Osteocyte (in vitro differentiated cells): Measurements from ENCODE around the gene CHPT1. TPM values are rescaled to one million over a fixed set of nuclear protein-coding genes. Genes with fewer than 3 reads are reported as not detected.
A peak's percentile ranks its signal among the peaks of the same experiment; 100 is the strongest.

ENCODE experiments used
- DNase-seq: peaks from one replicate; pipeline ENCODE4 v3.0.0; 2021; ENCODE audit warnings: mixed read lengths; ENCODE audit not compliant: unreplicated experiment; ENCODE audit errors: extremely low spot score
- H3K27ac Mint-ChIP-seq: one replicate; pipeline ENCODE4 v1.8.0; 2021; ENCODE audit warnings: mild to moderate bottlenecking, mixed read lengths; ENCODE audit not compliant: unreplicated experiment
- H3K27me3 Mint-ChIP-seq: one replicate; pipeline ENCODE4 v1.8.0; 2021; ENCODE audit warnings: mixed read lengths; ENCODE audit not compliant: unreplicated experiment
- H3K36me3 Mint-ChIP-seq: one replicate; pipeline ENCODE4 v1.8.0; 2021; ENCODE audit warnings: mixed read lengths; ENCODE audit not compliant: unreplicated experiment
- H3K4me1 Mint-ChIP-seq: one replicate; pipeline ENCODE4 v1.8.0; 2021; ENCODE audit warnings: mixed read lengths; ENCODE audit not compliant: unreplicated experiment
- H3K4me3 Mint-ChIP-seq: one replicate; pipeline ENCODE4 v1.8.0; 2021; ENCODE audit warnings: mild to moderate bottlenecking, moderate library complexity, mixed read lengths; ENCODE audit not compliant: unreplicated experiment
- H3K9me3 Mint-ChIP-seq: one replicate; pipeline ENCODE4 v1.8.0; 2021; ENCODE audit warnings: mixed read lengths; ENCODE audit not compliant: unreplicated experiment
- total RNA-seq: library from RNA; stranded (reverse); gene quantifications from 2 replicates; pipeline ENCODE4 v1.2.1, GENCODE V29; 2021
- TF ChIP-seq, protein P1 (sequence below): fragments of 200-600 bp; sonication (generic); IDR thresholded peaks from 2 replicates; pipeline ENCODE4 v1.5.0; 2021; ENCODE audit warnings: antibody characterized with exemption, mild to moderate bottlenecking, moderate library complexity

The CHPT1 gene
- total RNA-seq, 1 donor from 2014 or later = 26.7 TPM

DNA sequence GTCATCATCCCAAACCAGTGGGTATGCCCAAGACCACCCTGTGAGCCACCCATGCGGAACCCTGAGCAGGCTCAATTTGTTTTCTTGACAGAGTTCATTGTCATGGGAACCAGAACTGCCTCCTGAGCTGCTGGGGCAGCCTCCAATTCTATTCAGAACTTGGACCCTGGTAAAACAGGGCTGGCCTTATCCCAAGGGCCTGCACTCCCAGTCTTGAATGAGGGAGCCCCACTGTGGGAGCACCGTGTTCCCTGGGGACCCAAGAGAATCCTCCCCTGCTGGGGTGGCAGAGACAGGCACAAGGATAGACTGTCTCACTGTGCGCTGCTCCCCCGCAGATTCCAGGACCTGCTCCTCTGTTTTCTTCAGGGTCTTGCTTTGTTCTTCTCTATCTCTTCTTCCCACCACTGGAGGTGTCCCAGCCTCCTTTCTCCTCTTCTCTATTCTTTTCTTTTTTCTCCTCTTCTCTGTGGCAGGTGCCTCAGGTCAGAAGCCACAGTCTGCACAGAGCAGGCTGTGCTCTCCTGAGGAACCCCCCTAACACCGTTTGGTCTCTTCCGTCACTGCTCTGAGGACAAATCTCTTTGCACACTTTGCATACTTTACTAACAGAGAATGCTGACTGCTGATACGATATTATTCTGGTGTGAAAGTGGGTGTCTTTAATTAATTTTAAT lies 31.2 kb upstream of the CHPT1 start:
- Mint-ChIP-seq H3K36me3 (no peaks in the 10 kb centered on the region), H3K4me1 (no peaks in the 10 kb centered on the region), H3K27ac (no peak overlapping the region), H3K4me3 (no peak overlapping the region), H3K27me3 (peaks cover 15% of the 10 kb centered on the region), H3K9me3 (no peaks in the 10 kb centered on the region)
- no peak for DNase-seq
- TF ChIP-seq, protein P1, sequence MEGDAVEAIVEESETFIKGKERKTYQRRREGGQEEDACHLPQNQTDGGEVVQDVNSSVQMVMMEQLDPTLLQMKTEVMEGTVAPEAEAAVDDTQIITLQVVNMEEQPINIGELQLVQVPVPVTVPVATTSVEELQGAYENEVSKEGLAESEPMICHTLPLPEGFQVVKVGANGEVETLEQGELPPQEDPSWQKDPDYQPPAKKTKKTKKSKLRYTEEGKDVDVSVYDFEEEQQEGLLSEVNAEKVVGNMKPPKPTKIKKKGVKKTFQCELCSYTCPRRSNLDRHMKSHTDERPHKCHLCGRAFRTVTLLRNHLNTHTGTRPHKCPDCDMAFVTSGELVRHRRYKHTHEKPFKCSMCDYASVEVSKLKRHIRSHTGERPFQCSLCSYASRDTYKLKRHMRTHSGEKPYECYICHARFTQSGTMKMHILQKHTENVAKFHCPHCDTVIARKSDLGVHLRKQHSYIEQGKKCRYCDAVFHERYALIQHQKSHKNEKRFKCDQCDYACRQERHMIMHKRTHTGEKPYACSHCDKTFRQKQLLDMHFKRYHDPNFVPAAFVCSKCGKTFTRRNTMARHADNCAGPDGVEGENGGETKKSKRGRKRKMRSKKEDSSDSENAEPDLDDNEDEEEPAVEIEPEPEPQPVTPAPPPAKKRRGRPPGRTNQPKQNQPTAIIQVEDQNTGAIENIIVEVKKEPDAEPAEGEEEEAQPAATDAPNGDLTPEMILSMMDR = no peak

DNA sequence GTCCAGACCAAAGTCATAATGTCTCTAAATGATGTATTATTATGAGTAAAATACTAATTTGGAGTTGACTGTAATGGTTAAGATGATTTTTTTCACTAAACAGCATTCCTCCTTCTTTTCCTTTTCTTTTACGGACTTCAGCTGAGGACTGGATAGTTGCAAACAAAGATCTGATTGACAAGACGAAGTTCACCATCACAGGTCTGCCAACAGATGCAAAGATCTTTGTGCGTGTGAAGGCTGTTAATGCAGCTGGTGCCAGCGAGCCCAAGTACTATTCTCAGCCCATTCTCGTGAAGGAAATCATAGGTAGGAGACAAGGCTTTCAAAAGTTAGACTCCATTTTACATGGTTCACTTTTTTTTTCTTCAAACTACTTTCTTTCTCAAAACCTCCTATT lies 29.8 kb upstream of the CHPT1 start:
- Mint-ChIP-seq H3K27ac (no peak overlapping the region), H3K9me3 (no peaks in the 10 kb centered on the region), H3K4me1 (no peaks in the 10 kb centered on the region), H3K27me3 (peaks cover 15% of the 10 kb centered on the region), H3K4me3 (no peak overlapping the region), H3K36me3 (no peaks in the 10 kb centered on the region)
- TF ChIP-seq, protein P1 = no peak
- no peak for DNase-seq

DNA sequence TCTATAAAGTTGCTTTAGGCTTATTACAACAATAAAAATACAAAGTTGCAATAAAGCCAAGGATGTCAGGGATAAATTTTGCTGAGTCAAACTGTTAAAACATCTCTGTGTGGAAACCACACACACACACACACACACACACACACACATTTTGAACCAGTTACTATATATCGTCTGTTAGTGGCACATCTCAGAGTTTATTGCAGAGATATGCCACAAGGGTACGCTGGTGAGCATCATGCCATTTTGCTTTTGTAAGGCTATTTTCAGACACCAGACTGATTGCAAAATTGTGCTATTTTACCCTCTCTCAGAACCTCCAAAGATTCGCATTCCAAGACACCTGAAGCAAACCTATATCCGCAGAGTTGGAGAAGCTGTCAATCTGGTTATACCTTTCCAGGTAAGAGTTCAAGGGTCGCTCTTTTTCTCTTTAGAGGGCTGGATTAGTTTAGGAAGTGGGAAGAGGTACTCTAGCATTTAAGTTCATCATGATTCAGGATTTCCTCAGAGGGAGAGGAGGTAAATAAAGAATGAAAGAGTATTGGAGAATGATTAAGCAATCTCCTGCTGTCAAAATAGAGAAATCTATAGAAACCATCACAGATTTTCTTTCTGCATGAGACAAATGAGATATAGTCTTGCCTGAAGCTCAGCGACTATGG lies 27.3 kb upstream of the CHPT1 start:
- no peaks in the 10 kb centered on the region for H3K9me3 Mint-ChIP-seq
- no peak for DNase-seq
- H3K4me1 Mint-ChIP-seq = no peaks in the 10 kb centered on the region
- no peak overlapping the region for H3K27ac Mint-ChIP-seq
- peaks cover 11% of the 10 kb centered on the region for H3K27me3 Mint-ChIP-seq
- H3K4me3 Mint-ChIP-seq = no peak overlapping the region
- no peaks in the 10 kb centered on the region for H3K36me3 Mint-ChIP-seq
- TF ChIP-seq, protein P1 = peak; percentile 44

GRCh38 chr12:101671157-101671791 lies 26.2 kb upstream of the CHPT1 start:
- no peak overlapping the region for H3K4me3 Mint-ChIP-seq
- no peaks in the 10 kb centered on the region for H3K36me3 Mint-ChIP-seq
- H3K27me3 Mint-ChIP-seq = peaks cover 10% of the 10 kb centered on the region
- no peaks in the 10 kb centered on the region for H3K4me1 Mint-ChIP-seq
- TF ChIP-seq, protein P1 = no peak
- no peak for DNase-seq
- H3K9me3 Mint-ChIP-seq = no peaks in the 10 kb centered on the region
- H3K27ac Mint-ChIP-seq = no peak overlapping the region

- Mint-ChIP-seq H3K4me3 (no peak overlapping the region), H3K27ac (no peak overlapping the region), H3K9me3 (no peaks in the 10 kb centered on the region), H3K4me1 (no peaks in the 10 kb centered on the region), H3K27me3 (peaks cover 7% of the 10 kb centered on the region), H3K36me3 (no peaks in the 10 kb centered on the region)
- TF ChIP-seq, protein P1 = no peak
- DNase-seq = no peak
Measured at GRCh38 chr12:101671833-101672232, 25.6 kb upstream of the CHPT1 start.
